Transverse colon (tissue), 4 donors: ENCODE data around the gene PNKD. TPM values are rescaled to one million over a fixed set of nuclear protein-coding genes. Genes with fewer than 3 reads are reported as not detected.

ENCODE experiments used
- DNase-seq: peaks from one replicate; pipeline ENCODE4 v3.0.0-alpha.2; 2019
- H3K27ac ChIP-seq, 4 donors: fragments of 200-600 bp; sonication (generic); 2 replicates each; pipeline ENCODE4 v1.5.1; 2016 to 2018; ENCODE audit warnings: inconsistent platforms in 4 of 4
- H3K27me3 ChIP-seq: fragments of 200-600 bp; sonication (generic); 2 replicates; pipeline ENCODE4 v1.5.1; 2017; ENCODE audit warnings: inconsistent platforms
- H3K36me3 ChIP-seq, 4 donors: fragments of 200-600 bp; sonication (generic); 2 replicates each; pipeline ENCODE4 v1.5.1; 2017 to 2019; ENCODE audit warnings: inconsistent platforms in 4 of 4
- H3K4me1 ChIP-seq, 4 donors: fragments of 200-600 bp; sonication (generic); 2 replicates each; pipeline ENCODE4 v1.5.1; 2017 to 2020; ENCODE audit warnings: inconsistent platforms in 4 of 4
- H3K4me3 ChIP-seq, 4 donors: fragments of 200-600 bp; sonication (generic); 1 replicate in 1 of 4; 2 replicates in 3 of 4; pipeline versions ENCODE4 v1.5.1 to v1.6.1; 2017 to 2019; ENCODE audit warnings: inconsistent platforms in 4 of 4
- H3K9me3 ChIP-seq, 2 donors: fragments of 200-600 bp; sonication (generic); 2 replicates each; pipeline ENCODE4 v1.5.1; 2017 to 2019; ENCODE audit warnings: inconsistent platforms in 2 of 2
- EP300 ChIP-seq: sonication (generic); formaldehyde crosslinking; IDR thresholded peaks from one replicate; pipeline ENCODE4 v1.6.1; 2017; ENCODE audit warnings: antibody characterized with exemption, low read depth
- POLR2A ChIP-seq: fragments of 450-650 bp; IDR thresholded peaks from one replicate; pipeline ENCODE4 v1.6.1; 2016; ENCODE audit warnings: antibody characterized with exemption, mild to moderate bottlenecking, moderate library complexity
- POLR2AphosphoS5 ChIP-seq, 3 donors: sonication (generic); formaldehyde crosslinking; IDR thresholded peaks; one replicate each; pipeline ENCODE4 v1.6.1; 2016; ENCODE audit warnings: antibody characterized with exemption in 3 of 3
- WGBS, 2 donors: methylation state at CpG; one replicate each; pipeline ENCODE4 v1.1.5; 2018; ENCODE audit warnings: low coverage in 1 of 2; 5-methylcytosine and 5-hydroxymethylcytosine counted together
- in situ Hi-C, 4 donors: fragments of 200-750 bp; cut with MboI; loops; one replicate each; pipeline versions ENCODE4 v1.15.0 to v1.15.1; 2017; ENCODE audit warnings: low sequenced_read_pairs in 3 of 4, low pct_ligation_motif_present in 1 of 4, low pct_unique_long_range_greater_than_20kb in 1 of 4
- intact Hi-C: fragments of 100-400 bp; cut with DNase I; formaldehyde crosslinking; loops from one replicate; pipeline ENCODE4 v1.15.1; 2023; ENCODE audit warnings: low total_unique reads
- total RNA-seq, 4 donors: library from RNA; depleted of rRNA; stranded (reverse); fragments of >200 nt; gene quantifications; one replicate each; pipeline ENCODE4 v1.1.0, GENCODE V29; 2016
- TF ChIP-seq, protein P1 (sequence below), 5 experiments: fragments of 200-600 bp in 3 of 5; fragments of 450-650 bp in 2 of 5; sonication (generic) in 3 of 5; IDR thresholded peaks; 1 replicate in 2 of 5; 2 replicates in 3 of 5; pipeline ENCODE4 v1.5.1; 2016 to 2017; ENCODE audit warnings: antibody characterized with exemption in 5 of 5, inconsistent platforms in 3 of 5, mild to moderate bottlenecking in 2 of 5, moderate library complexity in 1 of 5

The PNKD gene
- total RNA-seq, 4 donors from 2014 or later: 14.3 to 111 (median 100) TPM

DNA sequence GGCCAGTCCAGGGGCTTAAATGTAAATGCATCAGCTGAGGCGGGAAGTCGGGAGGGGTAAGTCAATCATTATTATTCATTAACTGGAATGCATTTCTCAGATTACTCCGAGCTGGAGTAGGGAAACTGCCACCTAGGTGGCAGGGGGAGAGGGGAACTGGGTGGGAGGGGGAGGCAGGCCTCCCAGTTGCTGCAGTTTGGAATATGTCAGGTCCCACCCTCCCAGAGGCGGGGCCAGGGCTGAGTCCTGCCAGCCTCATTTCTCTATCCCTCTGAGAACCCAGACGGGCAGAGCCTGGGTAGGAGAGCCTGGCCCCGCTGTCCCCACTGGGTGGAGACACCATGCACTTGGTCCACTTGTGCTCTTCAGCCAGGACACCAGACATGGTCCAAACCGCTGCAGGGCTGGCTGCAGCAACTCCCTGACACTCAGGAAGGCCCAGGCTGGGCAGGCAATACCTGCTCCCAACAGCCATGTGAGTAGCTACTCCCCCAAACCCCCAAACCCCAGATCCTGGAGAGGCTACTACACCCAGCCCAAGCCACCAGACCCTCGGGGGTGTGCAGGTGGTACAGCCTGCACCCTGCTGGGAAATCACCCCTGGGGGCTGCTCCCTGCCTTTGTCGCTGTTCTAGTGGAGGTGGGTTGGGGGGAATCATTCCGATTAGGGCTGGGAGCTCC lies 9.4 kb upstream of the PNKD start, which contains the start of gene GPBAR1:
Gene GPBAR1 (plus strand): TSS at position 274 of the 681 bp plus-strand sequence. CDS start 1,710 bp downstream, outside the sequence.
- intact Hi-C loops: no loop called here
- peaks cover 64 to 77% (median 74%) of the 10 kb centered on the region in 4 donors for H3K4me1 ChIP-seq

DNA sequence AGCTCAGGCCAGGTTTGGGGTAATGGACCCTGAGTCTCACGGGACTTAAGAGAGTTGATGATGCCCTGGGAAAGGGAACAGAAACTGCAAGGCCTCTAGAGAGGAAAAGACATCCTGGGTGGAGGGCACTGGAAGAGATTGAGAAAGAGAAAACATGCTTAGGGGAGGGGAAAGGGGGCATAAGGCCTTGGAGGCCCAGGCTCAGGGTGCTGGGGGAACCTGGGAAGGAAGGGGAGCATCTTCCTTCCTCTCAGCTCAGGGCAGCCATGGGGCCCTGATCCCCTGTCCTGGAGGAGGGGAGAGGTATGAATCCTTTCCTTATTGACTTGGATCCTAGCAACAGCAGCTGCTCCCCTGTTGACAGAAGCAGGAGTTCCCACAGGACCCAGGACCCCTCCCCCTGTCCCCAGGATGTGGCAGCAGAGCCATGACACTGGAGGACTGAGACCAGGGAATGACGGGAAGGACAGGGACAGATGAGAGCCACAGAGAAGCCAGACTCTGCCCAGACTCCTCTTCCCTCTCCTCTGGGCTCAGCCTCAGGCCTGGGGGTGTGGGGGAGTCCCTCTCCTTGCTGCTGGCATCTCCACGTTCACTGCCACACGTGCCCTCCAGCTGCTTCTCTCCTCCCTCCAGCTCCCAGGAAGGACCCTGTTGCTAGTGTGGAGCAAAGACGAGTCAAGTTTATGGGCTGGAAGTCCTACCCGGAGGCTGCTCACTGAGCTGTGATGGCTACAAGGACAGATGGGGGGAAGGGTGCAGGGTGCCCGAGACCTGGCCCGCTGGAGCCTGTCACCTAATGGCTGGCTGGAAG lies 8.7 kb upstream of the PNKD start:
- H3K4me3 ChIP-seq: no peak overlapping the region
- H3K27ac ChIP-seq: peak overlapping the region; percentile 83 to 90 (median 86)
- in situ Hi-C loops (no loop called here), intact Hi-C loops (no loop called here)
- TF ChIP-seq POLR2A: no peak
- 55% methylated on average over 8 of the region's 8 CpGs; no CpG with 5 or more reads in 1 of the 2 donors for WGBS, 2 donors
- no peaks in the 10 kb centered on the region for H3K27me3 ChIP-seq
- peaks cover 64 to 77% (median 74%) of the 10 kb centered on the region in 4 donors for H3K4me1 ChIP-seq
- DNase-seq: no peak
- H3K9me3 ChIP-seq: no peaks in the 10 kb centered on the region
- H3K36me3 ChIP-seq: peaks cover 0 to 14% (median 5%) of the 10 kb centered on the region in 4 donors

More for the DNA sequence above, 9.4 kb upstream of the PNKD start, which contains the start of gene GPBAR1:
- peak within 1 kb of the TSS; percentile 83 to 90 (median 86) for H3K27ac ChIP-seq
- H3K9me3 ChIP-seq: no peaks in the 10 kb centered on the region
- H3K4me3 ChIP-seq: no peak within 1 kb of the TSS
- peak; percentile 42 for DNase-seq
- peaks cover 0 to 8% (median 3%) of the 10 kb centered on the region in 4 donors for H3K36me3 ChIP-seq
- TF ChIP-seq POLR2AphosphoS5 (IDR thresholded peaks at IDR 0.05): no peak
- TF ChIP-seq EP300: no peak
- TF ChIP-seq, protein P1, sequence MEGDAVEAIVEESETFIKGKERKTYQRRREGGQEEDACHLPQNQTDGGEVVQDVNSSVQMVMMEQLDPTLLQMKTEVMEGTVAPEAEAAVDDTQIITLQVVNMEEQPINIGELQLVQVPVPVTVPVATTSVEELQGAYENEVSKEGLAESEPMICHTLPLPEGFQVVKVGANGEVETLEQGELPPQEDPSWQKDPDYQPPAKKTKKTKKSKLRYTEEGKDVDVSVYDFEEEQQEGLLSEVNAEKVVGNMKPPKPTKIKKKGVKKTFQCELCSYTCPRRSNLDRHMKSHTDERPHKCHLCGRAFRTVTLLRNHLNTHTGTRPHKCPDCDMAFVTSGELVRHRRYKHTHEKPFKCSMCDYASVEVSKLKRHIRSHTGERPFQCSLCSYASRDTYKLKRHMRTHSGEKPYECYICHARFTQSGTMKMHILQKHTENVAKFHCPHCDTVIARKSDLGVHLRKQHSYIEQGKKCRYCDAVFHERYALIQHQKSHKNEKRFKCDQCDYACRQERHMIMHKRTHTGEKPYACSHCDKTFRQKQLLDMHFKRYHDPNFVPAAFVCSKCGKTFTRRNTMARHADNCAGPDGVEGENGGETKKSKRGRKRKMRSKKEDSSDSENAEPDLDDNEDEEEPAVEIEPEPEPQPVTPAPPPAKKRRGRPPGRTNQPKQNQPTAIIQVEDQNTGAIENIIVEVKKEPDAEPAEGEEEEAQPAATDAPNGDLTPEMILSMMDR (IDR thresholded peaks at IDR 0.05): no peak
- no peak for TF ChIP-seq POLR2A
- WGBS, 2 donors: 50 to 69% methylated on average over 2 to 10 of the region's 10 CpGs
- in situ Hi-C loops: no loop called here
- H3K27me3 ChIP-seq: no peaks in the 10 kb centered on the region

DNA sequence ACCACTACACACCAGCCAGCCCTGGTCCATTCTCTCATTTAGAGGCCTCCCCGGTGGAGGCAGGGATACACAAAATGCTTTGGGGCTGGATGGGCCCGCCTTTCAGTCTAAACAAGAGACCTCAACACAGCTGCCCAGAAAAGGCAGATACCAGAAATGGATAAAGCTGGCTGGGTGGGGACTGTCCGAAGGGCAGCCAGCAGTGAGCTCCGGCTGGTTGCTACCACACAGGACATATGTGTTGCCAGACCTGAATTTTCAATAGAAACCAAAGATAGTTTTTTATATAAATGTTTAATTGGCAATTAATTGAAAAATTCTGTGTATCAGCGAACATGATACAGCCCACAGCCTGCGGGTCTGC lies 8.1 kb upstream of the PNKD start:
- Histone ChIP-seq H3K27ac (peak overlapping the region; percentile 83 to 90 (median 86)), H3K27me3 (no peaks in the 10 kb centered on the region), H3K9me3 (no peaks in the 10 kb centered on the region), H3K4me3 (no peak overlapping the region), H3K4me1 (peaks cover 64 to 77% (median 74%) of the 10 kb centered on the region in 4 donors), H3K36me3 (peaks cover 0 to 16% (median 8%) of the 10 kb centered on the region in 4 donors)
- no peak for DNase-seq
- WGBS, 2 donors: 73 to 86% methylated on average over 2 to 6 of the region's 6 CpGs
- in situ Hi-C loops: no loop called here
- no peak for TF ChIP-seq EP300
- TF ChIP-seq, protein P1 (IDR thresholded peaks at IDR 0.05): no peak
- TF ChIP-seq POLR2A: no peak
- no peak for TF ChIP-seq POLR2AphosphoS5 (IDR thresholded peaks at IDR 0.05)
- intact Hi-C loops: no loop called here

DNA sequence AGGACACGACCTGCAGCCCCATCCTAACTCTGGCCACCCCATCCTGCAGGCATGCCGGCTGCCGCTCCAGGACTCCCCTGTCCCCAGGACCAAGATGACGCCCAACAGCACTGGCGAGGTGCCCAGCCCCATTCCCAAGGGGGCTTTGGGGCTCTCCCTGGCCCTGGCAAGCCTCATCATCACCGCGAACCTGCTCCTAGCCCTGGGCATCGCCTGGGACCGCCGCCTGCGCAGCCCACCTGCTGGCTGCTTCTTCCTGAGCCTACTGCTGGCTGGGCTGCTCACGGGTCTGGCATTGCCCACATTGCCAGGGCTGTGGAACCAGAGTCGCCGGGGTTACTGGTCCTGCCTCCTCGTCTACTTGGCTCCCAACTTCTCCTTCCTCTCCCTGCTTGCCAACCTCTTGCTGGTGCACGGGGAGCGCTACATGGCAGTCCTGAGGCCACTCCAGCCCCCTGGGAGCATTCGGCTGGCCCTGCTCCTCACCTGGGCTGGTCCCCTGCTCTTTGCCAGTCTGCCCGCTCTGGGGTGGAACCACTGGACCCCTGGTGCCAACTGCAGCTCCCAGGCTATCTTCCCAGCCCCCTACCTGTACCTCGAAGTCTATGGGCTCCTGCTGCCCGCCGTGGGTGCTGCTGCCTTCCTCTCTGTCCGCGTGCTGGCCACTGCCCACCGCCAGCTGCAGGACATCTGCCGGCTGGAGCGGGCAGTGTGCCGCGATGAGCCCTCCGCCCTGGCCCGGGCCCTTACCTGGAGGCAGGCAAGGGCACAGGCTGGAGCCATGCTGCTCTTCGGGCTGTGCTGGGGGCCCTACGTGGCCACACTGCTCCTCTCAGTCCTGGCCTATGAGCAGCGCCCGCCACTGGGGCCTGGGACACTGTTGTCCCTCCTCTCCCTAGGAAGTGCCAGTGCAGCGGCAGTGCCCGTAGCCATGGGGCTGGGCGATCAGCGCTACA lies 7.4 kb upstream of the PNKD start:
- no peaks in the 10 kb centered on the region for H3K9me3 ChIP-seq
- H3K4me1 ChIP-seq: peaks cover 64 to 77% (median 74%) of the 10 kb centered on the region in 4 donors
- peak overlapping the region; percentile 83 to 90 (median 86) for H3K27ac ChIP-seq
- no peak for TF ChIP-seq EP300
- TF ChIP-seq, protein P1 (IDR thresholded peaks at IDR 0.05): no peak
- no peak for TF ChIP-seq POLR2AphosphoS5 (IDR thresholded peaks at IDR 0.05)
- DNase-seq: no peak
- no peaks in the 10 kb centered on the region for H3K27me3 ChIP-seq
- intact Hi-C loops: no loop called here
- no peak overlapping the region for H3K4me3 ChIP-seq
- WGBS, 2 donors: 92% methylated on average over 38 of the region's 39 CpGs; no CpG with 5 or more reads in 1 of the 2 donors
- H3K36me3 ChIP-seq: peaks cover 0 to 16% (median 8%) of the 10 kb centered on the region in 4 donors
- in situ Hi-C loops: no loop called here
